WI38 (cell line): ENCODE measurements around the gene TFDP1.
"Not testable (repeated sequence)": the region's sequence is repeated elsewhere in the genome, so short reads cannot be mapped to it uniquely, and the experiment has no call there.

ENCODE experiments used
- H3K4me3 ChIP-seq: 2 replicates; pipeline ENCODE4 v1.5.1; 2011; ENCODE audit warnings: low read depth, mild to moderate bottlenecking, control low read depth, low read length
- CTCF ChIP-seq: IDR thresholded peaks from 2 replicates; pipeline ENCODE4 v1.5.1; 2012; ENCODE audit warnings: low read depth, mild to moderate bottlenecking, control low read depth, low read length

TFDP1 gene

GRCh38 chr13:113562085-113562749 lies 22.3 kb upstream of the TFDP1 start:
- no peak overlapping the region for H3K4me3 ChIP-seq
- peak; percentile 79 for TF ChIP-seq CTCF

- no peak for TF ChIP-seq CTCF
- no peak overlapping the region for H3K4me3 ChIP-seq
Observed at GRCh38 chr13:113562844-113563243, 21.7 kb upstream of the TFDP1 start.

GRCh38 chr13:113563511-113563910 lies 21.0 kb upstream of the TFDP1 start:
- H3K4me3 ChIP-seq, result not testable (repeated sequence)

DNA sequence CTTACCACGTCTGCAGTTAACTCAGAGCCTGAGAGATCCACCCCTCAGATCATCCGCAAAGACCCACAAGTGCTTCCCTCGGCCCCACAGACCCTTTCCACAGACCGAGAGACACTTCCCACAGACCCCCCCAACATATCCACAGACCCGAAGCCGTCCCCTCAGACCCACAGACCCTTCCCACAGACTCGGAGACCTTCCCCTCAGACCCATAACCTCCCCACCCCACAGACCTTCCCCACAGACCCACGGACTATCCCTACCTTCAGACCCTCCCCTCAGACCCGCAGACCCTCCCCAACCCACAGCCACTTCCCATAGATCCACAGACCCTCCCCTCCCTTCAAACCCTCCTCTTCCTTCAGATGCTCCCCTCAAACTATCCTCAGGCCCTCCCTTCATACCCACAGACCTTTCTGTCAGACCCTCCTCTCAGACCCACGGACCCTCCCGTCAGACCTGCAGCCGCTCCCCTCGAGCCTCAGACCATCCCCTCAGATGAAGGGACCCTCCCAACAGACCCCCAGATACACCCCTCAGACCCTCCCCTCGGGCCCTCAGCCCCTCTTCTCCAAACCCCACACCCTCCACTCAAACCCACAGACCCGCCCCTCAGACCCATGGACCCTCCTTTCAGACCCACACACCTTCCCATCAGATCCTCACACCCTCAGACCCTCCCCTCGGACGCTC lies 20.1 kb upstream of the TFDP1 start:
- H3K4me3 ChIP-seq, result no peak overlapping the region
- TF ChIP-seq CTCF, result no peak

DNA sequence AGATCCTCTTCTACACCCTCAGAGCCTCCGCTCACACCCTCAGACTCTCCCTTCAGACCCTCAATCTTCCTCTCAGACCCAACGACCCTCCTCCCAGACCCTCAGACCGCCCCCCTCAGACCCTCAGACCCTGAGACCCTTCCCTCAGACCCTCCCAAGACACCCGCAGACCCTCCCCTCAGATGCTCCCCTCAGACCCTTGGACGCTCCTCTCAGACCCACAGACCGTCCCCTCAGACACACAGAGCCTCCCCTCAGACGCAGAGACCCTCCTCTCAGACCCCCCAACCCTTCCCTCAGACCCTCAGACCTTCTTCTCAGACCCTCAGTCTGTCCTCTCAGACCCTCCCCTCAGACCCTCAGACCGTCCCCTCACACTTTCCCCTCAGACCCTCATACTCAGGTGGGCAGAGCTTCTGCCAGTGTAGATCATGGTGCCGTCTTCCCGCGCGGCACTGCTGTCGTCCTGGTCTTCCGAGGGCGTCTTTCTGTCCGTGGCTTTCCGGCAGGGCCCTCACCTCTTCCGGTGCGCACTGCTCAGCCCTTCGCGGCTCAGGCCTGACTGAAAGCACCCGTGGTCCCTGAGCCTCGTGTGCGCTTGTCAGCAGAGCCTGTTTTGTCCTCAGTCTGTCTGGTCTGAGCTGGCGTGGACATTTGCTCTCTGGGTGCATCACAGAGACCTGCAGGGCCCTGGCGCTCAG lies 18.9 kb upstream of the TFDP1 start:
- no peak for TF ChIP-seq CTCF
- no peak overlapping the region for H3K4me3 ChIP-seq

GRCh38 chr13:113566227-113566561 lies 18.4 kb upstream of the TFDP1 start:
- H3K4me3 ChIP-seq, result no peak overlapping the region
- no peak for TF ChIP-seq CTCF

GRCh38 chr13:113567681-113568080 lies 16.9 kb upstream of the TFDP1 start:
- no peak for TF ChIP-seq CTCF
- no peak overlapping the region for H3K4me3 ChIP-seq
